Mucosa of gallbladder (tissue), 1 donor: ENCODE measurements around the gene PHRF1. TPM values are rescaled to one million over a fixed set of nuclear protein-coding genes. Genes with fewer than 3 reads are reported as not detected.

Experiments used
- DNase-seq: peaks from one replicate; pipeline ENCODE4 v3.0.0-alpha.2; 2020; ENCODE audit warnings: low spot score
- total RNA-seq: library from RNA; stranded (reverse); gene quantifications from one replicate; pipeline ENCODE4 v1.2.1, GENCODE V29; 2021
- donor health status: DM: no; HTN: no; CAD: no.

PHRF1 gene
- total RNA-seq, 1 donor from 2014 or later, result 38.1 TPM

GRCh38 chr11:598005-598680, 21.9 kb downstream of the PHRF1 start:
- DNase-seq, result no peak

GRCh38 chr11:601573-602245, 25.4 kb downstream of the PHRF1 start:
- DNase-seq, result no peak

GRCh38 chr11:603154-603553, 26.9 kb downstream of the PHRF1 start:
- DNase-seq, result no peak

- DNase-seq, result no peak
Measured at GRCh38 chr11:605286-606129, 29.2 kb downstream of the PHRF1 start.

- peak; percentile 91 for DNase-seq
Measured at GRCh38 chr11:606245-606644, 30.0 kb downstream of the PHRF1 start.

- no peak for DNase-seq
Measured at GRCh38 chr11:607020-607780, 30.9 kb downstream of the PHRF1 start.

- no peak for DNase-seq
Measured at GRCh38 chr11:607971-608659, 31.8 kb downstream of the PHRF1 start.

- DNase-seq, result no peak
Measured at GRCh38 chr11:608791-609251, 32.6 kb downstream of the PHRF1 start.

DNA sequence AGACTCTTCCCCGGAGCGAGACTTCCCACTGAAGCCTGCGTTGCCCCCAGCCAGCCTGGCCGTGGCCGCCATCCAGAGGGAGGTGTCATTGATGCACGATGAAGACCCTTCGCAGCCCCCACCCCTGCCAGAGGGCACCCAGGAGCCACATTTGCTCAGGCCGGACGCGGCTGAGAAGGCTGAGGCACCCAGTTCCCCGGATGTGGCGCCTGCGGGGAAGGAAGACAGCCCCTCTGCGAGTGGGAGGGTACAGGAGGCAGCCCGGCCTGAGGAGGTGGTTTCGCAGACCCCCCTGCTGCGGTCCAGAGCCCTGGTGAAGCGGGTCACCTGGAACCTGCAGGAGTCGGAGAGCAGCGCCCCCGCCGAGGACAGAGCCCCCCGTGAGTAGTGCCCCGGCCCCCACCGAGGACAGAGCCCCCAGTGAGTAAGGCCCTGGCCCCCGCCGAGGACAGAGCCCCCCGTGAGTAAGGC, 33.1 kb downstream of the PHRF1 start:
- no peak for DNase-seq

DNA sequence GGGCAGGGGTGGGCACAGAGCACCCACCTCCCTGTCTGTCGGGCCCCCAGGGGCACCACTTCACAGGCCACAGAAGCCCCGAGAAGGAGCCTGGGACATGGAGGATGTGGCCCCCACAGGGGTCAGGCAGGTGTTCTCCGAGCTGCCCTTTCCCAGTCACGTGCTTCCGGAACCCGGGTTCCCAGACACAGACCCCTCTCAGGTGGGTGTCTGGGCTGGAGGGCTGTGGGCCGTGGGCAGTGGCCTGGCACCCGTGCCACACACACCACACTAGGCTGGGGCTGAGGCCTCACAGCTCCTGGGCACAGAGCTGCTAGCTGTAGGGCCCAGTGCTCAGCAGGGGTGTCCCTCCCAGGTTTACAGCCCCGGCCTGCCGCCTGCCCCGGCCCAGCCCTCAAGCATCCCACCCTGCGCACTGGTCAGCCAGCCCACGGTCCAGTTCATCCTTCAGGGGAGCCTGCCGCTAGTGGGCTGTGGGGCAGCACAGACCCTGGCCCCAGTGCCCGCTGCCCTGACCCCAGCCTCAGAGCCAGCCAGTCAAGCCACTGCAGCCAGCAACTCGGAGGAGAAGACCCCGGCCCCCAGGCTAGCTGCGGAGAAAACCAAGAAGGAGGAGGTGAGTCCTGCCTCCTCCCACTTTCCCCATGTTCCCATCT, 34.0 kb downstream of the PHRF1 start:
- DNase-seq, result no peak

DNA sequence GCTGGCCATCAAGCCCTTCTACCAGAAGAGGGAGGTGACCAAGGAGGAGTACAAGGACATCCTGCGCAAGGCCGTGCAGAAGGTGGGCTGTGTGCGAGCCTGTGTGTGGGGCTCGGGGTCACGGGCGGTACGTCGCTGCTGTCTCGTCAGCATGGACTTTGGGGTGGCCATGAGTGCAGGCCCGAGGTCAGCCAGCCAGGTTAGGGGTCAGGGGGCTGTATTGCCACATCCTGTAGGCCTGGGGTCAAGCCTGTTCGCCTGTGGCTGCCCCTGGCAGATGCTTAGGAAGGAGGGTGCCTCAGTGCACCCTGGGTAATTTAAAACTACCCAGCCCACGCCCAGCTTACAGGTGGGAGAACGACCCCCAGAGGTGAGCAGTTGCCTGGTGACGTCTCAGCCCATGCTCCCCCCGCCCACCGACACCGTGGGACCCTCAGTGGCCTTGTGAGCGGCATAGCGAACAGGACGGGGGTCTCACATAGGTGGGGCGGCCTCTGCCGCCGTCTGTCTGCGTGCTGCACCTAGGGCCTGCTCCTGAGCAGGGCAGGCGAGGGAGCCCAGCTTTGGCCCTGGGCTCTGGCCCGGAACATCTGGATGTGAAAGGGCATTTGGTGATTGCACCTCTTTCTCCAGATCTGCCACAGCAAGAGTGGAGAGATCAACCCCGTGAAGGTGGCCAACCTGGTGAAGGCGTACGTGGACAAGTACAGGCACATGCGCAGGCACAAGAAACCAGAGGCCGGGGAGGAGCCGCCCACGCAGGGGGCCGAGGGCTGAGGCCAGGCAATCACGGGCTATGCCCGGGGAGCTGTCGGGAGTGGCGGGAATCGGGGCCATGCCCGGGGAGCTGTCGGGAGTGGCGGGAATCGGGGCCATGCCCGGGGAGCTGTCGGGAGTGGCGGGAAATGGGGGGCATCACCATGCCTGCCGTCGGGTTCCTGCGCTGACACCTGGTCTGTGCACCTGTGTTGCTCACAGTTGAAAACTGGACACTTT, 35.0 kb downstream of the PHRF1 start:
- DNase-seq, result no peak

- DNase-seq, result peak; percentile 54
Measured at GRCh38 chr11:612201-612960, 36.1 kb downstream of the PHRF1 start.

DNA sequence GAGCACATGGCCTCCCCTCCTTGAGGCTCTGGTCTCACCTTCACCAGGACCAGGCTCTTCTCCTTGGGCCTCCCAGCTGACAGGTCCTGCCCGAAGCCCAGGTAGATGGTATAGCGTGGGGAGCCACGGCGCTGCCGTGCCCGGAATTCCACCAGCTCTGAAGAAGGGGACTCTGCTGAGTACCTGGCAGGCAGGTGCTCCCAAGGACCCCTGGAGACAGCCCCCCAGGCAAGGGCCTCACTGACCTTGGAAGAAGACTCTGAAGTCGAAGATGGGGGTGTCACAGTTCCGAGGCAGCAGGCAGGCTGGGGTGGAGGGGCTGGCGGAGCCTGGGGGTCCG, 36.7 kb downstream of the PHRF1 start:
- DNase-seq, result no peak

- DNase-seq, result peak; percentile 56
Measured at GRCh38 chr11:613369-613968, 37.2 kb downstream of the PHRF1 start.

GRCh38 chr11:614021-614622, 37.9 kb downstream of the PHRF1 start:
- no peak for DNase-seq

DNA sequence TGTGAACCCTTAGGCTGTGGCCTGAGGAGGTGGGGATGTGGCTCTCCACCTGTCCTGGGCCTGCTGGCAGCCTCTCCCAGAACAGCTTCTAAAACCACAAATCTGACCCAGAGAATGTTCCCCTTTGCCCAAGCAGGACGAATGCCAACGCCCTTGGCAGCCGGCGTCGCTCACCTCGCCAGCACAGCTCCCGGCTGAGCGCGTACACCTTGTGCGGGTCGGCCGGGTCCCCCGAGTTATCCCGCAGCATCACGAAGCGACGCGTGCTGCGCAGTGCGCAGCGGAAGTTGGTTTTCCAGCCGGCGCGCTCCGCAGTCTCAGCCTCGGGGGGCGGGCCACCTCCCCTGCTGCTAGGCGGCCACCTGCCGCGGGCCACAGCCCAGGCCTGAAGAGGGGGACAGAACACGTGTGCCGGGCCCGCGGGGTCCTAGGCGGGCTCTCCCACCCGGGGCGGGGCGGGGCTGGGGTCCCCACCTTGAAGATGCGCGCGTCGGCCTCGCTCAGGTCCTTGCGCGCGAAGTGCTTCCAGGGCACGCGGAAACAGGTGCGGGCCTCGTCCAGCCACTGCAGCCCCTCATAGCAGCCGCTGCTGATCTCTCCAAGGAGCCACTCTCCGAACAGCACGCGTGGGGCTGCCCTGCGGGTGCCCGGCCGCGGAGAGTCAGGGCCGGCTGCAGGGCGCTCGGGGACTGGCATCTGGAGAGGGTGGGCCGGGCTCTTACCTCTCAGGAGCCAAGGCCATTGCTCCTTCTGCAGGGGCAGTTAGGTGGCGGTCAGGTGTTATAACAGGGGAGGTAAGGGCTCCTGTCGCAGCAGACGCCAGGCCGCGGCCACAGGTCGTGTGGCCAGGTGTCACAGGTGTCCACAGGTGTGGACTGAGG, 38.6 kb downstream of the PHRF1 start:
- no peak for DNase-seq
